MCF 10A (cell line): Measurements from ENCODE around the gene TMEM131. TPM values are rescaled to one million over a fixed set of nuclear protein-coding genes. Genes with fewer than 3 reads are reported as not detected.

Experiments
- BruUV-seq: library from RNA; stranded (reverse); fragments of 400-500 nt; replicated peaks from 2 replicates; lab custom pipeline; 2021; lab: Mats Ljungman, UMichigan
- CTCF ChIA-PET: fragments of 300-600 bp; sonication (Branson Sonifier 250); formaldehyde crosslinking; extraction: SDS; loops from one replicate; lab custom pipeline; 2021; ENCODE audit warnings: antibody characterized with exemption, inconsistent platforms; lab: Yijun Ruan, JAX
- POLR2A ChIA-PET: fragments of 300-600, 350-650 bp; sonication (Branson Sonifier 250); formaldehyde crosslinking; extraction: SDS; loops from one replicate; lab custom pipeline; 2020; ENCODE audit warnings: antibody characterized with exemption, inconsistent platforms; lab: Yijun Ruan, JAX
- DNase-seq: peaks from one replicate; pipeline ENCODE4 v3.0.0-alpha.2; 2018; ENCODE audit not compliant: unreplicated experiment
- H3K27ac Mint-ChIP-seq: one replicate; pipeline ENCODE4 v1.8.0; 2022; ENCODE audit warnings: mild to moderate bottlenecking, low read depth, mixed read lengths; ENCODE audit not compliant: unreplicated experiment
- H3K27me3 Mint-ChIP-seq: one replicate; pipeline ENCODE4 v1.8.0; 2022; ENCODE audit warnings: mixed read lengths; ENCODE audit not compliant: insufficient read depth, unreplicated experiment
- H3K36me3 Mint-ChIP-seq: one replicate; pipeline ENCODE4 v1.8.0; 2022; ENCODE audit warnings: mild to moderate bottlenecking, moderate library complexity, mixed read lengths; ENCODE audit not compliant: insufficient read depth, unreplicated experiment
- H3K4me1 Mint-ChIP-seq: one replicate; pipeline ENCODE4 v1.8.0; 2022; ENCODE audit warnings: mixed read lengths; ENCODE audit not compliant: insufficient read depth, unreplicated experiment
- H3K4me3 Mint-ChIP-seq: one replicate; pipeline ENCODE4 v1.8.0; 2022; ENCODE audit warnings: mild to moderate bottlenecking, moderate library complexity, mixed read lengths; ENCODE audit not compliant: unreplicated experiment
- H3K9me3 Mint-ChIP-seq: one replicate; pipeline ENCODE4 v1.8.0; 2022; ENCODE audit warnings: mixed read lengths; ENCODE audit not compliant: unreplicated experiment
- intact Hi-C: fragments of 100-400 bp; cut with micrococcal nuclease; formaldehyde crosslinking; loops from 2 replicates; pipeline ENCODE4 v1.14.1; 2022
- total RNA-seq: library from RNA; stranded (reverse); gene quantifications from 2 replicates; pipeline ENCODE4 v1.2.3, GENCODE V29; 2022
- TF ChIP-seq, protein P1 (sequence below): fragments of 200-600 bp; IDR thresholded peaks from one replicate; pipeline ENCODE4 v1.8.0; 2022; ENCODE audit warnings: antibody characterized with exemption, mild to moderate bottlenecking; ENCODE audit not compliant: unreplicated experiment

TMEM131 gene
- total RNA-seq, 1 experiment from 2014 or later = 42.2 TPM

DNA sequence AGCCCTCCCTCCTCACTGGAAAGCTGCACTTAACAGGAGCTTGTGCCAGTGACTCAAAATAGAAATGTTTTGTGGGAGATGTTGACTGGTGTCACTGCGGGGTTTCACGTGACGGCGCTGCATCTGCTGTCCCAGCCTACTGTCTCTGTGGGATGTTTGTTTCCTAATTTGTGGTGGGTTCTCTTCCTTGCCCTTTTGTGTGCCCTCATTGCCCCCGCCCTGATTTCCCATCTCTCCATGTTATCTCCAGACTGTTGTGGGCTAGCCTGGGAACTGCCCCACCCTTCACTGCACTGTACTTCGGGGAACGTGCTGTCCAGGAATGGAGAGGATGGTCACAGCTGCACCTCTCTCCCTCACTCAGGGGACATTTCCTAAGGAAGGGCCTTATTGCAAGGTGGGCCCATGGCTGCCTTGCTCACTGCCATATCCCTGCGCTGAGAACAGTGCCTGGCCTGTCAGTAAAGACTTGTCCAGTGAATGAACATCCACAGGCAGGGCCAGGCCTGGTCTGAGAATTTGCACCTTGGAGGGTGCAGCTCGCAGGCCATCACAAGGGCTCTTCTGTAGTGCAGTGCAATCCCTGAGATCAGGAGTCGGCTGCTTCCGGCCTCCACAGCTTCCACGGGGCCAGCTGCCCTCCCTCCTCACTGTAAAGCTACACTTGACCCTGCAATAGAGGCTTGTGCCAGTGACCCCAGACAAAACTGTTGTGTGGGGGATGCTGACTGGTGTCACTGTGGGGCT, 264.3 kb downstream of the TMEM131 start:
- CTCF ChIA-PET = interaction anchor here (1.3 kb wide), 2 partner anchors 32 to 654 kb away, joined by 3 to 6 read pairs; no protein-coding TSS in a partner anchor
- POLR2A ChIA-PET = interaction anchor here (0.7 to 1.1 kb wide), 2 partner anchors 46 to 81 kb away, joined by 3 read pairs; no protein-coding TSS in a partner anchor
- no peak overlapping the region for H3K27ac Mint-ChIP-seq
- H3K4me1 Mint-ChIP-seq = peaks cover 12% of the 10 kb centered on the region
- DNase-seq = no peak
- H3K4me3 Mint-ChIP-seq = no peak overlapping the region
- BruUV-seq = no TSS peak
- intact Hi-C loops = no loop called here
- TF ChIP-seq, protein P1, sequence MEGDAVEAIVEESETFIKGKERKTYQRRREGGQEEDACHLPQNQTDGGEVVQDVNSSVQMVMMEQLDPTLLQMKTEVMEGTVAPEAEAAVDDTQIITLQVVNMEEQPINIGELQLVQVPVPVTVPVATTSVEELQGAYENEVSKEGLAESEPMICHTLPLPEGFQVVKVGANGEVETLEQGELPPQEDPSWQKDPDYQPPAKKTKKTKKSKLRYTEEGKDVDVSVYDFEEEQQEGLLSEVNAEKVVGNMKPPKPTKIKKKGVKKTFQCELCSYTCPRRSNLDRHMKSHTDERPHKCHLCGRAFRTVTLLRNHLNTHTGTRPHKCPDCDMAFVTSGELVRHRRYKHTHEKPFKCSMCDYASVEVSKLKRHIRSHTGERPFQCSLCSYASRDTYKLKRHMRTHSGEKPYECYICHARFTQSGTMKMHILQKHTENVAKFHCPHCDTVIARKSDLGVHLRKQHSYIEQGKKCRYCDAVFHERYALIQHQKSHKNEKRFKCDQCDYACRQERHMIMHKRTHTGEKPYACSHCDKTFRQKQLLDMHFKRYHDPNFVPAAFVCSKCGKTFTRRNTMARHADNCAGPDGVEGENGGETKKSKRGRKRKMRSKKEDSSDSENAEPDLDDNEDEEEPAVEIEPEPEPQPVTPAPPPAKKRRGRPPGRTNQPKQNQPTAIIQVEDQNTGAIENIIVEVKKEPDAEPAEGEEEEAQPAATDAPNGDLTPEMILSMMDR = no peak
- peaks cover 12% of the 10 kb centered on the region for H3K36me3 Mint-ChIP-seq
- H3K9me3 Mint-ChIP-seq = no peaks in the 10 kb centered on the region
- H3K27me3 Mint-ChIP-seq = no peaks in the 10 kb centered on the region

DNA sequence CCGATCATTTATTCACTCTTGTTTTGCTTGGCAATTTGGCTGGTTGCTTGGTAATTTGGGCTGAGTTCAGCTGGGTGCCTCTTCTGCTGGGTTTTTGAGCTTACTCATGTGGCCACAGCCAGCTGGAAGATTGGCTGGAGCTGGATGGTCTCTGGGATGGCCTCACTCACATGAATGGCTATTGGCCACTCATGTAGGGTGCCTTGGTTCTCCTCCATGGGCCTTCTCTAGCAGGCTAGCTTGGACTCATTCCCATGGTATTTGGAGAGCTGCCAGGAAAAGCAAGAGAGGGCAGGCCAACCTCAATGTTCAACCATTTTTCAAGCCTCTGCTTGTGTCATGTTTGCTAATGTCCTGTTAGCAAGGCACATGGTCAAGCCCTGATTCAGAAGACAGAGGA, 265.5 kb downstream of the TMEM131 start:
- DNase-seq = peak; percentile 90
- H3K9me3 Mint-ChIP-seq = no peaks in the 10 kb centered on the region
- ChIA-PET CTCF (interaction anchor here (1.3 kb wide), 2 partner anchors 31 to 656 kb away, joined by 3 to 6 read pairs; no protein-coding TSS in a partner anchor), POLR2A (interaction anchor here (0.7 to 1.1 kb wide), 2 partner anchors 19 to 48 kb away, joined by 3 read pairs; no protein-coding TSS in a partner anchor)
- no peaks in the 10 kb centered on the region for H3K27me3 Mint-ChIP-seq
- BruUV-seq = no TSS peak
- H3K4me3 Mint-ChIP-seq = no peak overlapping the region
- TF ChIP-seq, protein P1 = no peak
- intact Hi-C loops = no loop called here
- H3K4me1 Mint-ChIP-seq = peaks cover 12% of the 10 kb centered on the region
- H3K27ac Mint-ChIP-seq = no peak overlapping the region
- H3K36me3 Mint-ChIP-seq = peaks cover 12% of the 10 kb centered on the region

DNA sequence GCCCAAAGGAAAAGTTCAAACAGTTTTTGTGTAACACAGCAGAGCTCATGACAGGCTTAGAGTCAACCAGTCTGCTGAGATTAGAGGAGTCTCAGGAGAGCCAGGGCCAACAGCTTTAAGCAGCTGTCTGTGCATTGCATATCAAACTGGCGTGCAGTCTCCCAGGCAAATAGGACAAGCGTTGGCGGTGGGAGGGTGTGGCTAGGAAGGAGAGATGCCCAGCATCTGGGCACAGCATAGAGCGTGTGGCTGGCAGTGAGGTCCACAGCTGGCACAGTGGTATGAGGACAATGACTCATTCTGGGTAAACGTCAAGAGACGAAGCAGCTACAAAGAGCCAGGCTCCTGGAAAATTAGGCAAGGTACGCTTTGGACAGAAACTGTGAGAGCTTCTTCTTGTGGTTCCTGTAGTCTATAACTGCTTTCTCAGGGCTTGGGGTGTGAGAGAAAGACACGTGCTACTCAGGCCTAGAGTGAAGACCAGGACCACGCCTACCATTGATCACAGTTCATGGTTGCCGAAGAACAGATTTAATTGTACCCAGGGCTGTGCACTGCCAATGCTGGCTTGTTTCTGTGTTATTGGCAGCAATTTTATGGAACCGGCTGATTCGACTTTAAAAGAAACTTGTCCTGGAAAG, 267.5 kb downstream of the TMEM131 start:
- CTCF ChIA-PET = interaction anchor here (0.7 to 1.5 kb wide), 3 partner anchors 12 to 30 kb away, joined by 4 to 8 read pairs (median 4); no protein-coding TSS in a partner anchor
- POLR2A ChIA-PET = interaction anchor here (0.6 to 1.2 kb wide), 2 partner anchors 66 to 82 kb away, joined by 3 read pairs; no protein-coding TSS in a partner anchor
- Mint-ChIP-seq H3K9me3 (no peaks in the 10 kb centered on the region), H3K4me1 (peaks cover 12% of the 10 kb centered on the region), H3K36me3 (peaks cover 12% of the 10 kb centered on the region), H3K27ac (peak overlapping the region; percentile 57), H3K27me3 (no peaks in the 10 kb centered on the region), H3K4me3 (no peak overlapping the region)
- no TSS peak for BruUV-seq
- intact Hi-C loops = no loop called here
- peak; percentile 93 for DNase-seq
- TF ChIP-seq, protein P1 = no peak

DNA sequence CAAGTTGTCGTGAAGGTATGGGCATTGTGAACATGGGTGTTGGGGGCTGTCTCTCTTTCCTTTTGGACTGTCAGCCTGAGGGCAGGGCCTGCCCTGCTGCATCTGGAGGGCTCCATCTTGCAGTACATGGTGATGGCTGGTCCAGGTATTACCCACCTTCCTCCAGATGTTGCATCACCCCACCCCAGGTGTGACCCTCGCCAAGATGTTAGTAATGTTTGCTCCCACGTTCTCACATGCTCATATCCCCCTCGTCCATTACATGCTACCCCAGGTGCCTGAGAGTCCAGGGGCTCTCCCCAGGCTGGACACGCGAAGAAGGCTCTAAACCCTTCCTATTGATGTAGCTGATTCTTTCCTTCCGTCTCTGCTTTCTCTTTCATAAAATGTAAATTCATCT, 268.5 kb downstream of the TMEM131 start:
- ChIA-PET POLR2A (interaction anchor here (0.6 kb wide), 1 partner anchor 881 kb away, joined by 3 read pairs; the partner anchor contains the start of genes COA5 and UNC50), CTCF (interaction anchor here (0.7 to 1.9 kb wide), 4 partner anchors 13 to 423 kb away, joined by 4 to 10 read pairs (median 6); no protein-coding TSS in a partner anchor)
- H3K4me3 Mint-ChIP-seq = no peak overlapping the region
- no TSS peak for BruUV-seq
- intact Hi-C loops = no loop called here
- no peak overlapping the region for H3K27ac Mint-ChIP-seq
- no peaks in the 10 kb centered on the region for H3K9me3 Mint-ChIP-seq
- no peaks in the 10 kb centered on the region for H3K27me3 Mint-ChIP-seq
- DNase-seq = no peak
- H3K36me3 Mint-ChIP-seq = peaks cover 12% of the 10 kb centered on the region
- TF ChIP-seq, protein P1 = no peak
- peaks cover 12% of the 10 kb centered on the region for H3K4me1 Mint-ChIP-seq
